GM19452 (cell line): Measurements from ENCODE around the gene KCTD13.
"Not testable (repeated sequence)": the region's sequence is repeated elsewhere in the genome, so short reads cannot be mapped to it uniquely, and the experiment has no call there.

Source experiments
- ATAC-seq: cut with Tn5 transposase; IDR thresholded peaks from one replicate; pipeline ENCODE4 v1.9.1; 2021; ENCODE audit not compliant: unreplicated experiment

KCTD13 gene

GRCh38 chr16:29947897-29948296 is 21.9 kb upstream of the KCTD13 start:
- no peak for ATAC-seq

DNA sequence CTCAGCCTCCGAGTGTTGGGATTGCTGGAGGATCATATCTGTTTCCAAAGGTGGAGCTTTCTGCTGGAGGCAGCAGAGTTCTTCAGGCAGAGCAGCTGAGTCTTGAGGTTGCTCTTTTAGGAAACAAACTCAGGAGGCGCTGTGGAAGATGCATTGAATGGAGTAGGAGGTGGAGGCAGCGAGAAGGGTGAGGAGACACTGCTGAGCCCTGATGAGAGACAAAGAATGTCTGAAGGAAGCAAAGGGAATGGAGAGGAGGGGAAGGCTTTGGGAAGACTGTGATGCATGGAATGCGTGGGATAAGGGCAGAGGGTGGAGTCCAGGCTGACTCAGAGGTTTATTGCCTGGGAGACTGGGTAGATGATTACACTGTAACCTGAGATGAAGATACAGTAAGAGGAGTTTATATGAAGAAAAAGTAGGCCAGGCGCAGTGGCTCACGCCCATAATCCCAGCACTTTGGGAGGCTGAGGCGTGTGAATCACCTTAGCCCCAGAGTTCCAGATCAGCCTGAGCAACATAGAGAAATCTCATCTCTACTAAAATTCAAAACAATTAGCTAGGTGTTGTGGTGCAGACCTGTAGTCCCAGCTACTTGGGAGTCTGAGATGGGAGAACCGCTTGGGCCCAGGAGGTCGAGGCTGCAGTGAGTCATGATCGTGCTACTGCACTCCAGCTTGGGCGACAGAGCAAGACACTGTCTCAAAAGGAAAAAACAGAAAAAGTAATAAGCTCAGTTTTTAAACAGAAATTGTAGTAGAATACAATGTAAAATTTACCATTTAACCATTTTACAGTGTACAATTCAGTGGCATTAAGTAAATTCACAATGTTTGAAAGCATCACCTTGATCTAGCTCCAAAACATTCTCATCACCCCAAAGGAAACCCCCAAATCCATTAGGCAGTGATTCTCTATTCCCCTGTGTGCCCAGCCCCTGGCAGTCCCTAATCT is 18.1 kb upstream of the KCTD13 start:
- no peak for ATAC-seq

GRCh38 chr16:29940656-29941055 is 14.6 kb upstream of the KCTD13 start:
- ATAC-seq, result no peak

DNA sequence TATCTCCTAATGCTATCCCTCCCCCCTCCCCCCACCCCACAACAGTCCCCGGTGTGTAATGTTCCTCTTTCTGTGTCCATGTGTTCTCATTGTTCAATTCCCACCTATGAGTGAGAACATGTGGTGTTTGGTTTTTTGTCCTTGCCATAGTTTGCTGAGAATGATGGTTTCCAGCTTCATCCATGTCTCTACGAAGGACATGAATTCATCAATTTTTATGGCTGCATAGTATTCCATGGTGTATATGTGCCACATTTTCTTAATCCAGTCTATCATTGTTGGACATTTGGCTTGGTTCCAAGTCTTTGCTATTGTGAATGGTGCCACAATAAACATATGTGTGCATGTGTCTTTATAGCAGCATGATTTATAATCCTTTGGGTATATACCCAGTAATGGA is 5.7 kb upstream of the KCTD13 start:
- ATAC-seq, result not testable (repeated sequence)

- no peak for ATAC-seq
Measured at GRCh38 chr16:29927070-29927905, 1.3 kb upstream of the KCTD13 start.

DNA sequence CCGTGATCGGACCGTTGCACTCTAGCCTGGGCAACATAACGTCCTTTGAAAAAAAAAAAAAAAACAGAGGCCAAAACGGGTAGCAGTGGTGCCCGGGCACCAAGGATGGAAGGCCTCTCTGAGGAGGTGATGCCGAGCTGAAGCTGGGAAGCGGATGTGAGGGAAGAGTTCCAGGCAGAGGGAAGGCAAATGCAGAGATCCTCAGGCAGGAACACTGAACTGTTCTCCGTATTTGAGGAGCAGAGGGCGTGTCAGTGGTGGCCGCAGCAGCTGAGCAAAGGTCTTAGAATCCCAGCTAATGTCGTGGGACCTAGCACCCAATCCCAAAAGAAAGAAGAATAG is 656 bp upstream of the KCTD13 start:
- ATAC-seq, result no peak

- no peak for ATAC-seq
Measured at GRCh38 chr16:29925105-29925756, 795 bp downstream of the KCTD13 start.

DNA sequence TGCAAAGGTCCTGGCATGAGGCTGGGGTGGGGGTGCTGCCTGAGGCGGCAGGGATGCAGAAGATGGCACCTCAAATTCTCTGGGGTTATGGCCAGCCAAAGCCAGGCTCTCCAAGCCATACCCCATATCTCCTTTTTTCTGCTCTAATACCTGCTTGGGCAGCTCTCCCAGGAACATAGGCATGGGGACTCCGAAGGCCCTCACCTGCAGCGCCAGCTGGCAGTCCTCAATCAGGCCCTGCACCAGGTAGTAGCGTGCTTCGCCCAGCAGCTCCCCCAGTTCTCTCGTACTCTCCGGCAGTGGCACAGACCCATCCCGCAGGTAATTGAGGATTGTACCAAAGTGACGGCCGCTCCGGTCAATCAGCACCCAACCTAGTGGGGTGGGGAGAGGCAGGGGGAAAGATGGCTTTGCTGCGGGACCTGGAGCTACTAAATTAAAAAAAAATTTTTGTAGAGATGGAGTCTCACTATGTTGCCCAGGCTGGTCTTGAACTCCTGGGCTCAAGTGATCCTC is 3.0 kb downstream of the KCTD13 start:
- ATAC-seq, result no peak

GRCh38 chr16:29922326-29922725 is 3.7 kb downstream of the KCTD13 start:
- ATAC-seq, result no peak

DNA sequence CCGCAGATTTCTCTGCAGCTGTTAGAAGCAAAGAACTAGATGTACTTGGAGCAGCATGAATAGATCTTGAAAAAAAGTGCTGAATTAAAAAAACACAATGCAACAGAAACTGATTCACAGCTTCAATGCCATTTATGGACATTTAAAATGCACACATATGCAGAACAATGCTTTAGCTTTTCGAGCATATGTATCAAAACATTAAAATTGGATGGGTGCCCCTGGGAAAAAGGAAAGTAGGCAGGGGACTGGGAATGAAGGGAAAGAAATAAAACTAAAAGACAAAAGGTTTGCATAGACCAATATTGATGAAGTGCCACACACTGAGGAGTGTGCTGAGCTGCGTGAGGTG is 5.0 kb downstream of the KCTD13 start:
- no peak for ATAC-seq

- ATAC-seq, result no peak
Measured at GRCh38 chr16:29920288-29921033, 5.6 kb downstream of the KCTD13 start.

DNA sequence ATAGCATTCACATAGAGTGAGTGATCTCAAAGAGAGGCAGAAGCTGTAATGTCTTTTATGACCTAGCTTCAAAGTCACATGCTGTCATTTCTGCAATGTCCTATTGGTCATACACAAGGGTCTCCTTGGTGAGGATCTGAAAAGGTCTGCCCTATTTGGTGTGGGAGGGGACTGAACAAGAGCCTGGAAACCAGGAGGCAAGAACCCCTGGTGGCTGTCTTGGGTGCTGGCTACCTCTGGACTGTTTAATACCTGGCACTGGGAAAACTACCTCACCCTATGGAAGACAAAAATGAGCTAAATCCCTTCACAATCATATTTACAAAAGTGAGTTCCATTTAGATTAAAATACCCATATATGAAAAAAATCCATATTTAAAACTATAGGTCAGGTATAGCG is 9.0 kb downstream of the KCTD13 start:
- no peak for ATAC-seq

DNA sequence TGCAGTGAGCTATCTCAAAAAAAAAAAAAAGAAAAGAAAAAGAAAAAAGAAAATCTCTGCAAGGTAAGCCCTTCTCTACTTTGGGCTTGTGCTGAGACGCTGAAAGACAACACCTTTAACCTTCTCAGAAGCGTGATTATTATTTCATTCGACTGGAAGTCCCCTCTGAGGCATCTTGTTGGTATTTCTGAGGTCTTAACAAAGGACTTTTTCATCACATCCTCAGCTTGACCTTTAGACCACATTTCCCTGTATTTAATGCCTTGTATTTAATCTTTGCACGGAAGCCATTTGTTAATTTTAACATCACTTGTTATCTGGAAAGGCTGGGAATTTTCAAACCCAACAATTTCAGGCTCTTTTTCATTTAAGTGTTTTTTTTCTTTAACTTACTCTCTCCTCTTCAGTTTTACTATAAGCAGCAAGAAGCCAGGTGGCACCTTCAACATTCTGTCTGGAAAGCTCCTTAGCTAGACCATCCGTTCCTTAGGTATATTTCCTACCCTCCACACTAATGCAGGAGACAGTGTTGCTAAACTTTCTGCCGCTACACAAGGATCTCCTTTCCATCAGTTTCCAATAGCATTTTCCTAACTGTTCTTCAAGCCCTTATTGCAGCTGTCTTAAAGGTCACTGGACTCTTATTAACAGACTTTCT is 10.3 kb downstream of the KCTD13 start:
- ATAC-seq, result no peak

DNA sequence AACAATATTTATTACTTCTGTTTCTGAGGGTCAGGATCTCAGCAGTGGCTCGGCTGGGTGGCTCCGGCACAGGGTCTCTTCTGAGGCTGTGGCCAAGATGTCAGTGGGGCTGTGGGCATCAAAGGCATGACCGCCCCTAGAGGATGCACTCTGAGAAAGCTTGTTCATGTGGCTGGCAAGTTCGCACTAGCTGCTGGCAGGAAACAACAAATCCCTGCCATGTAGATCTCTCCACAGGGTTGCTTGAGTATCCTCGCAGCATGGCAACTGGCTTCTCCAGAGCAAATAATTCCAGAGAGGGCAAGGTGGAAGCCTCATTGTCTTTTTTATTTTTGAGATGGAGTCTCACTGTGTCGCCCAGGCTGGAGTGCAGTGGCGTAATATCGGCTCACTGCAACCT is 12.5 kb downstream of the KCTD13 start:
- no peak for ATAC-seq

DNA sequence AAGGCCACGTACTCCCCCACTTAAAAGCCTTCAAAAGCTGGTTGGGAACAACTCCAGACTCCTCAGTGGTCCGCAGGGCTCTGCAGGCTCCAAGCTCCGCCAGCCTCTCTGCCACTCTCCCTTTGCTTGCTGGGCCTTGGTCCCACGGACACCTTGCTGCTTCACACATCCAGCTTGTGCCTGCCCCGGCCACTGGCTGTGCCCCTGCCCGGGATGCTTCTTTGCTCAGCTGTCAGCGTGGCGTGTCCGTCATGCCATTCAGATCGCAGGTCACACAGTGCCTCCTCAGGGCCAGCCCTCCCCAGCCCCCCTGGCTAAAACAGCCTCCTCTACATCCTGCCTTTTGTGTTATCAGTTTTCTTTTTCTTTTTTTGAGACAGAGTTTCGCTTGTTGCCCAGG is 13.9 kb downstream of the KCTD13 start:
- no peak for ATAC-seq

GRCh38 chr16:29911676-29912010 is 14.4 kb downstream of the KCTD13 start:
- no peak for ATAC-seq

- no peak for ATAC-seq
Measured at GRCh38 chr16:29910819-29911675, 15.0 kb downstream of the KCTD13 start.

DNA sequence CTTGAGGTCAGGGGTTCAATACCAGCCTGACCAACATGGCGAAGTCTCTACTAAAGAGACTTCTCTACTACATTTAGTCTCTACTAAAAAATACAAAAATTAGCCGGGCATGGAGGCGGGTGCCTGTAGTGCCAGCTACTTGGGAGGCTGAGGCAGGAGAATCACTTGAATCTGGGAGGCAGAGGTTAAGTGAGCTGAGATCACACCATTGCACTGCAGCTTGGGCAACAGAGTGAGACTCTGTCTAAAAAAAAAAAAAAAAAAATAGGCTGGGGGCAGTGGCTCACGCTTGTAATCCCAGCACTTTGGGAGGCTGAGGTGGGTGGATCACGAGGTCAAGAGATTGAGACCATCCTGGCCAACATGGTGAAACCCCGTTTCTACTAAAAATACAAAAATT is 16.2 kb downstream of the KCTD13 start:
- ATAC-seq, result not testable (repeated sequence)

DNA sequence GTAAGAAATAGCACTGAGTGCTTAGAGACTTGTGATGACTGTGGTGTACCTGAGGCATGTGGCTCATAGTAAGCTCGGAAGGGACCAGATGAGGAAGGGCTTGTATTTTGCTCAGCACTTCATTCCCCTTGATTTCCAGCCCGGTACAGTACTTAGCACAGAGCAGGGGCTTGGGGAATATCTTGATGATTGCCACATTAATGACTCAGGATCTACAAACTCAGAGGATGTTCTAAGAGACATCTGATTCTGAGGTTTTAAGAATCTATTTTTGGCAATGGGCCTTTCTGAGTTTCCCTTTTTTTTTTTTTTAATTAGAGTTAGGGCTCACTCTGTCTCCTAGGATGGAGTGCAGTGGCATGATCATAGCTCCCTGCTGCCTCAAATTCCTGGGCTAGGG is 16.6 kb downstream of the KCTD13 start:
- ATAC-seq, result no peak
